Posterior vena cava (tissue), 2 donors: ENCODE results near the gene SST. TPM values are rescaled to one million over a fixed set of nuclear protein-coding genes. Genes with fewer than 3 reads are reported as not detected.

Experiments used
- DNase-seq: peaks from one replicate; pipeline ENCODE4 v3.0.0-alpha.2; 2020; ENCODE audit warnings: low spot score
- intact Hi-C, 2 donors: fragments of 100-400 bp; cut with DNase I; formaldehyde crosslinking; loops; one replicate each; pipeline versions ENCODE4 v1.14.1 to v1.14.2; 2022 to 2023
- total RNA-seq, 2 donors: library from RNA; stranded (reverse); fragmentation: NEBNext Ultra II Directional; extraction: Animal tissue kit (Norgen Biotek cat#: 25700); gene quantifications; one replicate each; pipeline ENCODE4 v1.2.1, GENCODE V29; 2021
- donor health status: DM: yes; HTN: yes; CAD: no.
- donor health status: DM: yes; HTN: yes; CAD: no.

The SST gene
- total RNA-seq, 2 donors from 2014 or later, result not detected

DNA sequence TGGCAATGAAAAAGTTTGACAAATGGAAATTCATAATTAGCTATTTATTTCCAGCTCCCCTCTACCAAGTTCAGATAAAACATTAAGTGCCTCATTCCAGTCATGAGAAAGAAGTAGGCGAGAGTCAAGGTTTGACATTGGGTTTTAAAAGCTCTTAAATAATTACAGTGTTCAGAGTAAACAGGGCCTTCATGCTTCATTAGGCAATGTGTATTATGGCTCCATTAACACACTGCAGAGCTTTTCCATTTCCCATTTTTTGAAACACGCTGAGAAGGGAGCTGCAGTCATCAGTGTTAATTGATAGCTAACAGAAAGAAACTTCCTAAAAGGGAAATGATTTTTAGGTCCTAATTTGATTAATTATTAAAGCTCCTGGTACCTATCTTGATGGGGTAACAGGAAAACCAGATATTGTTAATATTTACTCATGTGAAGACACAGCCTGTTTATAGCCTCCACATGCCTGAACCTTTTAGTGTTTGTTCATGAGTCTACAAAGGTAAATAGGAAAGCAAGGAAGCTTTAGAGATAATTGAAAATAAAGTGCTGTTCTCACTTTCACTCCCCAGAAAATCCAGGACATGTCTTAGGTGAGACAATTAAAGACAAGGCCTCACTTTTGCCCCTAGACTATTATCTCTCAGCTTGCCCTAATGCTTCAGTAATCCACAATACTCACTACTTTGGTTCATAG lies 28.7 kb downstream of the SST start:
- DNase-seq, result no peak
- intact Hi-C loops, result loop anchor here in 1 of 2 donors (5.0 kb wide), 1 partner anchor 401 kb away; no protein-coding TSS in a partner anchor

DNA sequence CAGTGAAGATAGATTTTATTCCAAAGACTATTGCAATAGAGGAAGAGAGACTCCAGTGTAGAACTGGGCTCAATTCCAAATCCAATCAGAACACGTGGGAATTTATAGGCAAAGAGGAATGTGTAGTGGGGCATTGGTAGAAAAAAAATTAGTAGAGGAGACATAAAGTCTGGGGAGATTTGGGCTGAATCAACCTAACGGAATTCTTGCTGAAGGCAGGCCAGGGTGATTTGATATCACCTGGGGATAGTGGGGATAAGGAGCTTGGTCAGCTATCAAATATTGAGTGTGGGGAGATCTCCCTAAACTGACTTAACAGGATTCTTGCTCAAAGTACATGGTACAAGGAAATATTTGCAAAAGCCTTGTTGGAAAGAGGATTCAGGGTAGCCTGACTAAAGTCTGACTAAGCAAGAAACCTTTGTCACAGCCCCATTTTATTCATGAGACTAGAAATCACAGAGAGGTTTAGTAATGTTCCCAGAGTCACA lies 29.6 kb downstream of the SST start:
- intact Hi-C loops, result loop anchor here in 1 of 2 donors (5.0 kb wide), 1 partner anchor 402 kb away; no protein-coding TSS in a partner anchor
- DNase-seq, result no peak

DNA sequence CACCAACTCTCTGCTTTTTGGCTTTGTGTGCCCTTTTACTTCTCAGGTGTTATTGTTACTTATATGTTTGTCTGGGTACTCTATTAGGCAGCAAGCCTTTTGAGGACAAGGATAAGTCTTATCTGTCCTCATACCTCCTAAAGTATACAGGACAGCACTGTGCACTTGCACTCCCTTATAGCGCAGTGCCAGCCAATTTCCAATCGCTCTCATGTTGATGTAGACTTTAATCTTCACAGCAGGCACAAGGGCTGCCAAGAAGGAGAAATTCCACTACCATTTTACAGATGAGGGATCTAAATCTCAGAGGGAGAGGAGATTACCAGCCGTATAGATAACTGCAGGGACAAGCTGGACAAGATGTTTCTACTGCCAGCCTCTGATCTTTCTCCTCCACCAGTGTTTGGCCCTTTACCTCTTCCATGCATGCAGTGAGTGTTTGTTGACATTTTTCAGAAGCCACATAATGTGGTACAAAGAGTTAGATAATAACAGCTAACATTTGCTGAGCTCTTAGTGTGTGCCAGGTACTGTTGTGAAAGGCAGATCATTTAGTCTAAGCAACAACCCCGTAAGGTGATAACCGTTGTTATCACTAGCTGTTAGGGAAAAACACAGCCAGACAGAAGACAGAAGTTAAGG lies 30.1 kb downstream of the SST start:
- no peak for DNase-seq
- intact Hi-C loops, result loop anchor here in 1 of 2 donors (5.0 kb wide), 1 partner anchor 402 kb away; no protein-coding TSS in a partner anchor

DNA sequence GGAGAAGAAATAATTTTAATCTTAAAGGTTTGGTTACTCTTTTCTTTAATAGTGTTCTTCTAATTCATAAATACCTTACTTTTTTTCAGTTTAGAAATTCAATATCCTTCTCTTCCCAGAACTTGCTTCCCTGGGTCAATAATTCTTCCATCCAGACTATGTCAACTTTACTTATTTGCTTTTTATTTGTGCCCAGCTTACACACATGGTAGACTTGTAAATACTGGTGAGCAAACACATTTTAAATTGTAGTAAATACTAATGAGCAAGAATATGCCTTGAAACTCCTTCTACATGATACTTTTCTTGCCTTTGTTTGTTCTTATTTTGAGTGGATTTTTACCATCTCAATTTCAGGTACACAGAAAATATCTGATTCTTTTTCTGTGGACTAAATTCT lies 33.7 kb downstream of the SST start:
- DNase-seq, result no peak
- intact Hi-C loops, result no loop called here

DNA sequence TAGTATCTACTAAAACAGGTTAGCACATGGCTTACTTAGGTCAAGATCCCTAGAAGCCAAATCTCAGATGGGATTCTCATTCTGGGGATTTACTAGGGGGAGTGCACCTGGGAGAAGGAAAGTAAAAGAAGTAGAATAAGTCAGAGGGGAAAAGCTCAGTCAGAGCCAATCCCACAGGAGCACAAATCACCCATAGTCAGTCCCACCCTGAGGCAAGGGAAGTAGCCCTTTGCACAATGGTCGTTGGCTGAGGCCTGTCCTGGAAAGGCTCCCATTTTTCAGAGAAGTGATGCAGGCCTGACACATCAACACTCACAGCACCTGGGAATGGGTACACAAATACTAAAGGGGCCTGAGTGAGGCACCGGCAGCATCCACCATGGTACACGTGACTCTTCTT lies 39.8 kb downstream of the SST start:
- no peak for DNase-seq
- intact Hi-C loops, result no loop called here

DNA sequence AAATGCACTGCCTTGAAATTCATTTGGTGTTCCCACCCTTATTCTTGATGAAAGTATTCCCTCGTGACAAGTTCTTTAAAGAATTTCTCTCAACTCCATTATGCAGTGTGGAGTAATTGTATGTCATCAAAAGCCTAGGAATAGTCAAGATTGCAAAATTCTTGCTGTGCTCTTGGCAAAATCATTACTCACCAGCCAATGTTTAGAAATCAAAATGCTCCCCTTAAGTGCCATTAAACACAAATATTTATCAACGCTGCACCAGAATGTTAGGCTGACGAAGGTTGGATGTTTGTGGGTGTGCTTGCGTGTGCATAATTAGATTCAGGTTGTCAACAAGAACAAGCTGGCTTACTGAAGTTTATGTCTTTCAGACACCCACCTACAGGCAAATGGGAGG lies 40.5 kb downstream of the SST start:
- intact Hi-C loops, result no loop called here
- DNase-seq, result no peak

DNA sequence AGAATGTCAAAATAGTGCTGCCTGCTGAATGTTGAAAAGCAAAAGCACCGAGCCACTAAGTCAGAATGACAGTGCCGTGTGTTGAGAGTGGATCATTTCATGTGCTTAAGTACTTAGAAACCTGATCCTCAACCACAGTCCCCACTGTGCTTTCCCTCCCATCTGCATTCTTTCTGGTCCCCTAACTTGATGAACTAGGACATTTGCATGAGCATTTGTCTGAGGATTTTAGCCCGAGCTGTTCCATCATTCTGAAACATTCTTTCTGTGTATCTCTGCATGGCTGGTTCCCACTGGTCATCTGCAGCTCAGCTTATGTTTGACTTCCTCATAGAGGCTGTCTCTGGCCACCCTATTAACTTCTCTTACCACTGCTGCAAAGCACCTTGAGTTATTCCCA lies 42.0 kb downstream of the SST start:
- DNase-seq, result no peak
- intact Hi-C loops, result no loop called here

DNA sequence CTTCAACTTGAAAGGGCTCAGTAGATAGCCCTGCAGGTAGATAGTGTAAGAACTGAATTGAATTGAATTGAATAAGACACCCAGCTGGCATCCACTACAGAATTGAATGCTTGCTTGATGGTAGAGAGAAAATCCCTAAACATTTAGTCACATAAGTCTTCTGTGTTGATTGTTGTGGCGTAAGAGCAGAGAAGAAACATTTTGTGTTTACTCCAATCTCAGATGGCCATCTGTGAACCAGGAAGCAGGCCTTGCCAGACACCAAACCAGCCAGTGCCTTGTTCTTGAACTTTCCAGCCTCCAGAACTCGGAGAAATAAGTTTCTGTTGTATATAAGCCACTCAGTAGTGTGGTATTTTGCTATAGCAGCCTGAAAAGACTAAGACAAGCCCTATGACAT lies 43.6 kb downstream of the SST start:
- no peak for DNase-seq
- intact Hi-C loops, result no loop called here

DNA sequence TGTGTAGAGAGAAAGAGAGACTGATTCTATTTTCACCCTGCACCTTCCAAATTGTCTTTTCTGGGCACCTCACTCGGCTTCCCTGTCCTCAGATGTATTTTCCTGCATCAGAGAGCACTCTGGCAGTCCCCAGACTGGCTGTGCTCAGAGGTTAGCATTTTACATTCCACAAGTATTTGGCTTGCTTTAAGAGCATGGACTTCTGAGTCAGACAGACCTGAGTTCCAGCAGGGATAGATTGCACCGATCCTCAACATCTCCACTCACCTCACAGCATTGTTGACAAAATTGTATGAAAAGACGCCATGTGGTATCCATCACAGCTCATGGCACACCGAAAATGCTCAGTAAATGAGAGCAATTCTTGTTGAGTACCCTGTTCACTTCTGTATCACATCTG lies 45.6 kb downstream of the SST start:
- no peak for DNase-seq
- intact Hi-C loops, result no loop called here

DNA sequence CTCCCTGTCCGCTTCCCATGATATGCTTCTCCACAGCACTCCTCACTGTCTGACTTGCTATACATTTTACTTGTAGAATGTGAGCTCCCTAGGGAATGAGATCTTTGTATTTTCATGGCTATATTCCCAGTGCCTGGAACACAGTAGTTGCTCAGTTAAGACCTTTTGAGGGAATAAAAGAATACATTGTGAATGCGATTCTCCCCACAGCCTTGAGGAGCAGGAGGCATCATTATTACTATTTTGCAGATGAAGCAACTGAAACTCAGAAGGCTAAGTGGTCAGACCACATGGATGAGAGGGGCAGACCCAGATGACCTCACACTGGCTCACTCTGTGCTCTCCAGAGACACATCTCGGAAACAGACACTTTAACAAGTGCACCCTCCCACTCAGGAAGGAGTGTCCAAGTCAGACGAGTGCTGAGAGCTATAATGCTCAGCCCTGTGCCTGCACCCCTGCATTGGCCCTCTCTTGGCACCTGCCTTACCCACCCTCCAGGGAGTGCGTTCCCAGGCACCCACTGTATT lies 46.8 kb downstream of the SST start:
- intact Hi-C loops, result no loop called here
- no peak for DNase-seq

DNA sequence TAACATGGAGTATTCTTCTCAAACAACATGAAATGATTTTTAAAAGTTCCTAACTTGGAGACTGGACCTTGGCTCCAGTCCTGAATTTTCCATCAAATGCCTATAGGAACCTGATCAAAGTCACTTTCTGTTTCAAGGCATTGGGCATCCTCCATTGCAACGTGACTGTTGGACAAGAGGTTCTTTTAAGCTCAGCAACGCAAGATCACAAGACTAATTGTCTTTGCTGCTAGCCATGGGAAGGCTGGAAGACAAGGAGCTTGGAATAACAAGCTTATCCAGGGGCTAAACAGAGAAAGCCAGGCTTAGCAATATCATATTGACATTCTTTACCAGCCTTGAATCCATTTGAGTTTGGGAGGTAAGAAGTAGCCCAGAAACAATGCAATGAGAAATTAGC lies 48.3 kb downstream of the SST start:
- intact Hi-C loops, result no loop called here
- DNase-seq, result no peak

DNA sequence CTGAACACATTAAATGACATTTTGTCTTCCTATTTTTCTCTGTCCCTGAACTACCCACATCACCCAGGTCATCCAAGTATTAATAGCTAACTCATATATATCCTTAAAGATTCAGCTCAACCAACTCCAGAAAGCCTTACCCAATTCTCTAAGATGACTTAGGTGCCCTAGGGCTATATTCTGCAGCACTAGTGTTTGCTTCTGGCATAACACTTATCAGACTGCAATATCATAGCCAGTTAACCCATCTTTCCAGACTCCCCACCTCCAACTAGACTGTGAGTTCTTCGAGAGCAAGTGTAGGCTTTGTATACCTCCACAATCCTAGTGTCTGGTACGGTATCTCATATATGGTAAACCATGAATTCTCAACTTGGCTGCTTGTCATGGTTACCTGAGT lies 50.7 kb downstream of the SST start:
- intact Hi-C loops, result no loop called here
- no peak for DNase-seq

Other genes with a start within 250 kb of the SST start
- not detected for gene RTP2, start 32.2 kb upstream of the SST start, total RNA-seq
- gene BCL6, start 75.1 kb upstream of the SST start, total RNA-seq, result 100 to 1,000 TPM in 1 of 2 donors, 10 to 100 TPM in 1; 87.7 to 143 TPM